SK-N-MC (cell line): ENCODE measurements around the gene DNHD1.

Experiments used
- EZH2 ChIP-seq: fragments of 200-600 bp; sonication (generic); IDR thresholded peaks from one replicate; pipeline ENCODE4 v1.6.1; 2017; ENCODE audit warnings: antibody characterized with exemption
- POLR2AphosphoS5 ChIP-seq: IDR thresholded peaks from 2 replicates; pipeline ENCODE4 v1.6.1; 2012; ENCODE audit warnings: mild to moderate bottlenecking, low read depth, low read length, borderline replicate concordance

GRCh38 chr11:6452219-6452618 lies 44.9 kb upstream of the DNHD1 start:
- no peak for TF ChIP-seq POLR2AphosphoS5
- no peak for TF ChIP-seq EZH2
